BLaER1 (cell line): ENCODE results near the gene ENTPD5.

ENCODE experiments used
- H3K27ac ChIP-seq: shearing (Covaris generic); formaldehyde crosslinking; 2 replicates; pipeline ENCODE4 v1.8.1; 2022
- H3K27me3 ChIP-seq: shearing (Covaris generic); formaldehyde crosslinking; 2 replicates; pipeline ENCODE4 v1.8.1; 2022
- H3K36me3 ChIP-seq: shearing (Covaris generic); formaldehyde crosslinking; 2 replicates; pipeline ENCODE4 v1.8.1; 2022
- H3K4me1 ChIP-seq: shearing (Covaris generic); formaldehyde crosslinking; 2 replicates; pipeline ENCODE4 v1.8.1; 2022
- H3K4me2 ChIP-seq: shearing (Covaris generic); formaldehyde crosslinking; 2 replicates; pipeline ENCODE4 v1.8.1; 2022
- H3K4me3 ChIP-seq: shearing (Covaris generic); formaldehyde crosslinking; 2 replicates; pipeline ENCODE4 v1.8.1; 2022
- H3K9ac ChIP-seq: shearing (Covaris generic); formaldehyde crosslinking; 2 replicates; pipeline ENCODE4 v1.8.1; 2022
- H3K9me3 ChIP-seq: shearing (Covaris generic); formaldehyde crosslinking; 2 replicates; pipeline ENCODE4 v1.8.1; 2022
- H4K20me1 ChIP-seq: shearing (Covaris generic); formaldehyde crosslinking; 2 replicates; pipeline ENCODE4 v1.8.1; 2022
- Cebpa-rat ChIP-seq: shearing (Covaris generic); IDR thresholded peaks from 2 replicates; pipeline ENCODE4 v1.8.1; 2022

ENTPD5 gene

GRCh38 chr14:73916324-73916723 is 102.8 kb downstream of the ENTPD5 start:
- Histone ChIP-seq H3K27ac (no peak overlapping the region), H3K9me3 (peaks cover 22% of the 10 kb centered on the region), H3K4me3 (no peak overlapping the region), H3K4me2 (no peak overlapping the region), H3K27me3 (no peaks in the 10 kb centered on the region), H3K36me3 (peaks cover 97% of the 10 kb centered on the region), H3K9ac (no peak overlapping the region), H4K20me1 (peaks cover 33% of the 10 kb centered on the region), H3K4me1 (no peaks in the 10 kb centered on the region)
- no peak for TF ChIP-seq Cebpa-rat

GRCh38 chr14:73913256-73913655 is 105.8 kb downstream of the ENTPD5 start:
- H3K27me3 ChIP-seq: no peaks in the 10 kb centered on the region
- no peak overlapping the region for H3K4me3 ChIP-seq
- H3K4me1 ChIP-seq: no peaks in the 10 kb centered on the region
- H3K36me3 ChIP-seq: peaks cover 97% of the 10 kb centered on the region
- H3K9me3 ChIP-seq: peaks cover 22% of the 10 kb centered on the region
- no peak overlapping the region for H3K9ac ChIP-seq
- no peak for TF ChIP-seq Cebpa-rat
- no peak overlapping the region for H3K4me2 ChIP-seq
- H3K27ac ChIP-seq: no peak overlapping the region
- H4K20me1 ChIP-seq: peaks cover 21% of the 10 kb centered on the region

GRCh38 chr14:73909681-73910080 is 109.4 kb downstream of the ENTPD5 start:
- H3K36me3 ChIP-seq: peaks cover 96% of the 10 kb centered on the region
- no peak overlapping the region for H3K4me2 ChIP-seq
- peaks cover 22% of the 10 kb centered on the region for H3K9me3 ChIP-seq
- 0 out of 2 replicates have a peak, but pooled peaks cover 4% of the 10 kb centered on the region for H4K20me1 ChIP-seq
- H3K4me3 ChIP-seq: no peak overlapping the region
- H3K4me1 ChIP-seq: no peaks in the 10 kb centered on the region
- H3K9ac ChIP-seq: no peak overlapping the region
- H3K27me3 ChIP-seq: no peaks in the 10 kb centered on the region
- H3K27ac ChIP-seq: no peak overlapping the region
- TF ChIP-seq Cebpa-rat: no peak
